Activated CD4-positive, alpha-beta T cell treated with anti-CD3 and anti-CD28 coated beads, Interleukin-2, Interleukin-6, amounts not matched to agents 100 ng/mL and 50 ng/mL, durations not matched to agents 16 hours and 8 hours (primary cell): ENCODE data around the gene PDE7B.

Experiments
- DNase-seq: peaks from one replicate; pipeline ENCODE4 v3.0.0-alpha.2; 2020

Gene PDE7B

DNA sequence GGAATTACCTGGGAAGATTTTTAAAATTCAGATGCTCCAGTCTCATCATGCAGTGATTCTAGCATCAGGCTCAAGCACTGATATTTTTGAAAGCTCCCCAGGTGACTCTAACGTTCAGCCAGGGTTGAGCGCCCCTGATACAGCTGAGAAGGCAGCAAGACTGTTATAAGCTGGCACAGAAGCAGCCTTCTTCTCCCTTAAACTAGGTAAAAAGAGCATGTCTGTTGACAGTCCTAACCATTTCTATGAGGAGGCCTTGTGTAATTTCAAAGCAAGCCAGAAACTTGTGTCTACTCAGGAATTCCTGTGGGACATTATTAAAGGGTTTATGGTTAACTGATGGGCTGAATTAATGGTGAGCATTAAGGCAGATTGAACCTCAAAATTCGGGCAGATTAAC is 141.9 kb downstream of the PDE7B start:
- DNase-seq: no peak

DNA sequence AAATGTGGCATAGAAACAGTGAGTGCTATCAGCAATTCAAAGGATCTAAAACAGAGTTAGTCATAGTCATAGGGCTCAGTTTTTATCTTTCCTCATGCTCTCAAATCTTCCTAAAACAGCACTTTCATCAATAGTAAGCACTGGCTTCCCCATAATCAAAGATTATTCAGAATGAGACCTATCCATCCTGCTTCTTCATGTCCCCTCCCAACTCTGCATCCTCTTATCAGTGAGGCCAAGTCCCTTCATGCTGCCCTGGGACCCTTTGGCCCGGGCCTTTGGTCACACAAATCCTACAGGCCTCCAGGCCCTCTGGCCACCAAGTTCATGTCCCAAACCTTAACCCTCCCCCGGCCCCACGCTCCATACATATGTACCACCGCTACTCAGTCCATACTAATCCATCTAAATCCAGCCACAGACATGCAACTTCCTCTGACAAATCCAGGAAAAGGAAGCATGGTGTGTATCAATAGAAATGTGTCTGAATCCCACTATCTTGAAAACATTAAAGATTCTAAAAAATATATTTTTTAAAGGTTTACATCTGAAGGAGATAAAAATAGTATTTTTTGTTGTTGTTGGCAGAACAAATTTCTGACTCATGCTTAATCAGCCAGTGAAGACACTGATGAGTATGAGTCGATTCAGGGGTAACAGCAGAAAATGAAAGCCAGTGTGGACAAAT is 143.5 kb downstream of the PDE7B start:
- DNase-seq: no peak

GRCh38 chr6:135995545-135995898 is 144.0 kb downstream of the PDE7B start:
- no peak for DNase-seq

- no peak for DNase-seq
These were observed 145.2 kb downstream of the PDE7B start for GRCh38 chr6:135996668-135997067.

GRCh38 chr6:135999393-135999792 is 147.9 kb downstream of the PDE7B start:
- no peak for DNase-seq

GRCh38 chr6:136007345-136007744 is 155.8 kb downstream of the PDE7B start:
- DNase-seq: no peak

GRCh38 chr6:136011475-136011874 is 160.0 kb downstream of the PDE7B start:
- DNase-seq: no peak

DNA sequence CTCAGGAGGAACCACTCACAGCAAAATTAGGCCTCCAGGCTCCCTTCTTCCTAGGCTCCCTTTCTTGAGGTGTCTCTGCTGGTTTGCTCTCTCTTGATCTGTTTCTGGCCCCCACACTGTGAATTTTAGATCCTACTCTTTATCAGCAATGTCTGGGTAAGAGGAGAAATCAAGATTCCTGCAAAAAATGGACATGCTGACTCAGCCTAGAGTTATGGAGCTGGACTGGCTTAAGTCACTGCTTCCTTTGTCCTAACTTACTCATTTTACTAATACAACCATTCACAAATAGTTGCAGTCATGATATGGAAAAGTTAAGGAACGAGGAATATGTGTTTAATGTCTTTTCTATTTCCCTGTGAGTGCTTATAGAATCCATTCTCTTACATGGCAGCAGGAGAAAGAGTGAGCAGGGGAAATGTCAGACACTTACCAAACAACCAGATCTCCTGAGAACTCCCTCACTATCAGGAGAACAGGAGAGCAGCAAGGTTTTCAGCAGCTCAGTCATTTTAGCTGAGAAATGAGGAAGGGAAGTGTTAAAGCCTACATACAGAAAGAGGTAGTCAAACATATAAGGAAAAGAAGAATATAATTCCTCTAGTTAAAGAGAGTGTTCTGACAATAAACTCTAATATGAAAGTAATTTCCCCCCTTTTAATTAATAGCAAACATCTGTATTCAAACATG is 160.8 kb downstream of the PDE7B start:
- no peak for DNase-seq

DNA sequence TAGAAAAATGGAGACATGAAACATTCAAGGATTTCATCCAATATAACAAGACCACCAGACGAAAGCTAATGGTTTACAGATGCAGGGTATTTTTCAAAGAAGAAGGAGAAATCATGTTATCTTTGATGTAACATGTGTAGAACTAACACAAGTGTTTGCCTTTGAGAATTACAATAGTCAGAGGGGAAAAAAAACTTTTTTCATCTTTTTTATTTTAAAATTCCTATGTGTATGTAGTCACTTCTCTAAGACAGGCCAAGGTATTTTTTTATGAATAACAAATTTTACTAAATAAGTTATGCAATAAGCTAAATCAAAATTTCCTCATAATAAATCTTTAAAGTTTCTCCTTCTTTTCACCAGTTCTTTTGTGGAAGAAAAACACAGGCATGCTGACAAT is 161.4 kb downstream of the PDE7B start:
- no peak for DNase-seq

GRCh38 chr6:136014454-136015437 is 163.2 kb downstream of the PDE7B start:
- no peak for DNase-seq

- no peak for DNase-seq
These were observed 164.0 kb downstream of the PDE7B start for GRCh38 chr6:136015531-136015930.

GRCh38 chr6:136016228-136017225 is 165.0 kb downstream of the PDE7B start:
- no peak for DNase-seq

- no peak for DNase-seq
These were observed 169.2 kb downstream of the PDE7B start for GRCh38 chr6:136020691-136021090.

DNA sequence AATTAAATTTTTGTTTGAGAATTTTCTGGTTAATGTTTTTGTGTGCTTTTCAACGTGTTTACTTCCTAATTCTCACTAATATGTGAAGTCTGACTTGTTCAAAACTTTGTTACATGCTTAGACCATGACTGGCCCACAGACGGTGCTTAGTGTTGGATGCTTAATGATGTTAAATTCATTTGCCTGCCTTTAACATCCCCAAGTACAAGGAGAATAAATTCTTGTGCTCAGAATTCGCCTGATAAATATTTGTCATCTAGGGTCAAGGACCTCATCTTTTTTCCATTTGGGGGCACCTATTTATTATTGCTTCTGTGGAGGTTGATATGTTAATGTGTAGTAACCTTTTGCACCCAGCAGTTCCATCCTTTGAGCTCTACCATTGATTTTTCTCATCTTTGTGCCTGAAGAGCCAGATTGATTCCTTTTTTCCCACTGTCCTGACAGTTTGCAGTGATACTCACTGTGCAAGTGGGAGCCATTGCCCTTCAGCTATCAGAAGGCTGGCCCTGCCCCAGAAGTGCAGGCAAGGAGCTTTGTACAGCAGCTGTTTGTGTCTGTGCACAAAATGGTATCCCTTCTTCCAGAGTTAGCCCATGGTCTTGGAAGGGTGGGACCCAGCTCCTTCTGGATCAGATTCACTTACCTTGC is 170.8 kb downstream of the PDE7B start:
- no peak for DNase-seq

- no peak for DNase-seq
These were observed 173.2 kb downstream of the PDE7B start for GRCh38 chr6:136024711-136025110.

DNA sequence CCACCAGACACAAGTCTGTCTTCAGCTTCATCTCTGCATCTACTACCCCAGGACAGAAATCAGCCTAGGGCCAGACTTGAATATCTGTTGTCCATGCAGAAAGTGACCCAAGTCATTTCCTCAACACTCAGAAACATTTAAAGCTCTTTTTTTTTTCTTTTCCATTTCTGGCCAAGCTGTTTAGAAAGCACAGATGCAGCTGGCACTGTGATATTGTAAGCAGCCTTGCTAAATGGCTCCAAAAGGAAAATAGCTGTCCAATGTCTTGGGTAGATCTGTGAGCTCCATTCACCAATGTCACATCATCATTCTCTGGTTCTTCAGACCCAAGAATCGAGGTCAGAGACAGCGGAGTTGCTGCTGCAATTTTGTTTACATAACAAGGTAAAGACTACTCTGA is 174.2 kb downstream of the PDE7B start:
- no peak for DNase-seq

DNA sequence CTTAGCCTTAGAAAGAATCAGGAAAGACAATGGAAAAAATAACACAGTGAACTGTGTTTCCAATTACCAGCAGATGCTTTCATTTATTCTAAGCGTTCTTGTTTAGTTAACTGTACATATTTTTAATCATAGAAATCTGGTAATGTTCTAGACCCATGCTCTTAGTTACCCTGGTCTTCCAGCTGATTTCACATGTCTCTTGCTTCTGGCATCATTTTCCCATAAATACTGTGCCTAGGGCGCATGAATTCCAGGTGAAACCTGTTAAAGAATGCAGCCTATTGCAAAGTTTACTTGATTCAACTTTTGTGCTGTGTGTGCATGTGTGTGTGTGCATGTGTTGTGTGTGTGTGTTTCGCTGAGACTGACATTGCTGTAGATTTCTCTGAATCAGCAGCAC is 178.6 kb downstream of the PDE7B start:
- DNase-seq: no peak

- peak; percentile 16 for DNase-seq
These were observed 180.5 kb downstream of the PDE7B start for GRCh38 chr6:136031982-136032381.

DNA sequence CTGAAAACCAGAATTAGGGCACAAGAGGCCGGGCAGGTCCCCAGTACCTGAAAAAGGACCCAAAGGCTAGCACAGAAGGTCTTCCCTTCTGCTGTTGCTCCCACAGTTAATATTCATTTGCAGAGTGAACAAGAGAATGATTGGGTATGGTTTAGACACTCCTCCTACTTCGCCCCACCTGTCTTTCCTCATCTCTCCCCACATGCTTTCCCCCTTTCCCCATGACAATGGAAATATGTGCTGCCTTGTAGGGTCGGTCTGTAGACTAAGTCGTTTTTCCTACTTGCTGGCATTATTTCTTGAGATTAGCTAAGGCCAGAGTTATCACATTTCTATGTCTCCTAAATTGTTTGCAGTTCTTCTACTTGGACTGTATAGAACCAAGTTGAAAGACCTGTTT is 181.9 kb downstream of the PDE7B start:
- no peak for DNase-seq

GRCh38 chr6:136034422-136034821 is 182.9 kb downstream of the PDE7B start:
- no peak for DNase-seq

- no peak for DNase-seq
These were observed 184.0 kb downstream of the PDE7B start for GRCh38 chr6:136035378-136036070.
